H9 (cell line): Measurements from ENCODE around the gene PSAPL1. TPM values are rescaled to one million over a fixed set of nuclear protein-coding genes. Genes with fewer than 3 reads are reported as not detected.

Source experiments
- DNase-seq: peaks from one replicate; pipeline ENCODE4 v3.0.0-alpha.2; 2017
- H2AFZ ChIP-seq: one replicate; pipeline ENCODE4 v1.6.1; 2013; ENCODE audit warnings: mild to moderate bottlenecking, low read length, control low read depth, moderate library complexity
- H2AK5ac ChIP-seq: 2 replicates; pipeline ENCODE4 v1.6.1; 2013; ENCODE audit warnings: low read length, control low read depth, mixed read lengths; ENCODE audit not compliant: insufficient read length
- H2BK120ac ChIP-seq: one replicate; pipeline ENCODE4 v1.6.1; 2013; ENCODE audit warnings: low read depth, mild to moderate bottlenecking, low read length, control low read depth, inconsistent platforms; ENCODE audit not compliant: poor library complexity, severe bottlenecking
- H2BK12ac ChIP-seq: 2 replicates; pipeline ENCODE4 v1.6.1; 2013; ENCODE audit warnings: low read length, control low read depth, mixed read lengths, low read depth; ENCODE audit not compliant: insufficient read length
- H2BK15ac ChIP-seq: 2 replicates; pipeline ENCODE4 v1.6.1; 2013; ENCODE audit warnings: low read depth, low read length, control low read depth
- H2BK20ac ChIP-seq: one replicate; pipeline ENCODE4 v1.6.1; 2013; ENCODE audit warnings: low read depth, mild to moderate bottlenecking, low read length, control low read depth, inconsistent platforms; ENCODE audit not compliant: poor library complexity, severe bottlenecking
- H2BK5ac ChIP-seq: 2 replicates; pipeline ENCODE4 v1.6.1; 2013; ENCODE audit warnings: low read length, control low read depth, mixed read lengths; ENCODE audit not compliant: insufficient read length
- H3K14ac ChIP-seq: 2 replicates; pipeline ENCODE4 v1.6.1; 2013; ENCODE audit warnings: low read length, control low read depth; ENCODE audit not compliant: insufficient read depth
- H3K18ac ChIP-seq: 2 replicates; pipeline ENCODE4 v1.6.1; 2013; ENCODE audit warnings: low read depth, mild to moderate bottlenecking, mixed read lengths, low read length, control low read depth; ENCODE audit not compliant: insufficient read length
- H3K23ac ChIP-seq: 2 replicates; pipeline ENCODE4 v1.6.1; 2013; ENCODE audit warnings: low read length, control low read depth, mixed read lengths, low read depth; ENCODE audit not compliant: insufficient read length
- H3K23me2 ChIP-seq: 2 replicates; pipeline ENCODE4 v1.6.1; 2013; ENCODE audit warnings: low read depth, mild to moderate bottlenecking, mixed read lengths, low read length, control low read depth; ENCODE audit not compliant: insufficient read length, poor library complexity, severe bottlenecking
- H3K27ac ChIP-seq: 2 replicates; pipeline ENCODE4 v1.5.1; 2013; ENCODE audit warnings: low read length, control low read depth, mixed read lengths, low read depth; ENCODE audit not compliant: insufficient read length
- H3K27me3 ChIP-seq: 2 replicates; pipeline ENCODE4 v1.6.1; 2013; ENCODE audit warnings: low read length, control low read depth, inconsistent platforms; ENCODE audit not compliant: insufficient read depth
- H3K4ac ChIP-seq: 2 replicates; pipeline ENCODE4 v1.6.1; 2013; ENCODE audit warnings: low read depth, mild to moderate bottlenecking, control low read depth, inconsistent platforms, low read length, moderate library complexity
- H3K4me1 ChIP-seq: 2 replicates; pipeline ENCODE4 v1.6.1; 2013; ENCODE audit warnings: low read length, control low read depth, inconsistent platforms; ENCODE audit not compliant: insufficient read depth
- H3K4me2 ChIP-seq: 2 replicates; pipeline ENCODE4 v1.6.1; 2013; ENCODE audit warnings: low read length, control low read depth, mixed read lengths; ENCODE audit not compliant: insufficient read length, insufficient read depth
- H3K56ac ChIP-seq: 2 replicates; pipeline ENCODE4 v1.6.1; 2013; ENCODE audit warnings: low read depth, mild to moderate bottlenecking, mixed read lengths, low read length, control low read depth; ENCODE audit not compliant: insufficient read length
- H3K79me1 ChIP-seq: 2 replicates; pipeline ENCODE4 v1.6.1; 2013; ENCODE audit warnings: low read depth, mild to moderate bottlenecking, moderate library complexity, low read length, control low read depth, inconsistent platforms; ENCODE audit not compliant: insufficient read depth, poor library complexity, severe bottlenecking
- H3K79me2 ChIP-seq: 2 replicates; pipeline ENCODE4 v1.6.1; 2013; ENCODE audit warnings: low read length, control low read depth, inconsistent platforms; ENCODE audit not compliant: insufficient read depth
- H3K9ac ChIP-seq: 2 replicates; pipeline ENCODE4 v1.6.1; 2013; ENCODE audit warnings: low read length, control low read depth, mixed read lengths; ENCODE audit not compliant: insufficient read length; ENCODE audit errors: extremely low read depth
- H3K9me3 ChIP-seq: one replicate; pipeline ENCODE4 v1.6.1; 2013; ENCODE audit warnings: low read depth, low read length, inconsistent platforms; ENCODE audit not compliant: control insufficient read depth
- H3T11ph ChIP-seq: one replicate; pipeline ENCODE4 v1.6.1; 2013; ENCODE audit warnings: mild to moderate bottlenecking, low read length, control low read depth, inconsistent platforms
- H4K20me1 ChIP-seq: one replicate; pipeline ENCODE4 v1.6.1; 2013; ENCODE audit not compliant: control insufficient read depth, insufficient read length, insufficient read depth
- H4K5ac ChIP-seq: 2 replicates; pipeline ENCODE4 v1.6.1; 2013; ENCODE audit warnings: low read depth, mild to moderate bottlenecking, mixed read lengths, low read length, control low read depth; ENCODE audit not compliant: insufficient read length
- H4K8ac ChIP-seq: replicated peaks from 2 replicates; pipeline ENCODE4 v1.6.1; 2013; ENCODE audit warnings: low read length, control low read depth, mixed read lengths, low read depth; ENCODE audit not compliant: insufficient read length
- H4K91ac ChIP-seq: 2 replicates; pipeline ENCODE4 v1.6.1; 2013; ENCODE audit warnings: low read depth, mild to moderate bottlenecking, moderate library complexity, mixed read lengths, low read length, control low read depth; ENCODE audit not compliant: insufficient read length
- H3K27ac Mint-ChIP-seq, 3 experiments: 2 replicates in 2 of 3; 3 replicates in 1 of 3; pipeline ENCODE4 v1.8.0; 2020 to 2021; ENCODE audit warnings: mixed read lengths in 3 of 3, mild to moderate bottlenecking in 1 of 3, moderate library complexity in 1 of 3
- H3K27me3 Mint-ChIP-seq: 2 replicates; pipeline ENCODE4 v1.8.0; 2021; ENCODE audit warnings: low read depth, mild to moderate bottlenecking, moderate library complexity, mixed read lengths
- H3K36me3 Mint-ChIP-seq, 3 experiments: 2 replicates in 2 of 3; 3 replicates in 1 of 3; pipeline ENCODE4 v1.8.0; 2020 to 2021; ENCODE audit warnings: low read depth in 3 of 3, mixed read lengths in 3 of 3; ENCODE audit not compliant: insufficient read depth in 1 of 3
- H3K4me1 Mint-ChIP-seq, 2 experiments: 2 replicates each; pipeline ENCODE4 v1.8.0; 2020; ENCODE audit warnings: mixed read lengths in 2 of 2
- H3K4me3 Mint-ChIP-seq, 2 experiments: 2 replicates in 1 of 2; 3 replicates in 1 of 2; pipeline ENCODE4 v1.8.0; 2020 to 2021; ENCODE audit warnings: mild to moderate bottlenecking in 2 of 2, mixed read lengths in 2 of 2, moderate library complexity in 1 of 2
- H3K9me3 Mint-ChIP-seq, 2 experiments: 2 replicates in 1 of 2; 3 replicates in 1 of 2; pipeline ENCODE4 v1.8.0; 2020; ENCODE audit warnings: mild to moderate bottlenecking in 2 of 2, mixed read lengths in 2 of 2, moderate library complexity in 1 of 2
- WGBS: extraction: QIAGEN DNeasy Blood & Tissue Kit; methylation state at CpG from one replicate; pipeline ENCODE4 v1.1.7; 2013; ENCODE audit warnings: missing lambda C conversion rate, low lambda C conversion rate, mixed read lengths; ENCODE audit not compliant: insufficient read length; ENCODE audit errors: extremely low coverage; 5-methylcytosine and 5-hydroxymethylcytosine counted together
- total RNA-seq: library from RNA; stranded (reverse); gene quantifications from 2 replicates; pipeline ENCODE4 v1.2.1, GENCODE V29; 2021
- TF ChIP-seq, protein P1 (sequence below): fragments of 200-600 bp; sonication (generic); conservative IDR thresholded peaks from 3 replicates; pipeline ENCODE4 v1.8.0; 2021; ENCODE audit warnings: antibody characterized with exemption, mild to moderate bottlenecking

PSAPL1 gene
- total RNA-seq, 1 experiment from 2014 or later: 0.04 TPM

DNA sequence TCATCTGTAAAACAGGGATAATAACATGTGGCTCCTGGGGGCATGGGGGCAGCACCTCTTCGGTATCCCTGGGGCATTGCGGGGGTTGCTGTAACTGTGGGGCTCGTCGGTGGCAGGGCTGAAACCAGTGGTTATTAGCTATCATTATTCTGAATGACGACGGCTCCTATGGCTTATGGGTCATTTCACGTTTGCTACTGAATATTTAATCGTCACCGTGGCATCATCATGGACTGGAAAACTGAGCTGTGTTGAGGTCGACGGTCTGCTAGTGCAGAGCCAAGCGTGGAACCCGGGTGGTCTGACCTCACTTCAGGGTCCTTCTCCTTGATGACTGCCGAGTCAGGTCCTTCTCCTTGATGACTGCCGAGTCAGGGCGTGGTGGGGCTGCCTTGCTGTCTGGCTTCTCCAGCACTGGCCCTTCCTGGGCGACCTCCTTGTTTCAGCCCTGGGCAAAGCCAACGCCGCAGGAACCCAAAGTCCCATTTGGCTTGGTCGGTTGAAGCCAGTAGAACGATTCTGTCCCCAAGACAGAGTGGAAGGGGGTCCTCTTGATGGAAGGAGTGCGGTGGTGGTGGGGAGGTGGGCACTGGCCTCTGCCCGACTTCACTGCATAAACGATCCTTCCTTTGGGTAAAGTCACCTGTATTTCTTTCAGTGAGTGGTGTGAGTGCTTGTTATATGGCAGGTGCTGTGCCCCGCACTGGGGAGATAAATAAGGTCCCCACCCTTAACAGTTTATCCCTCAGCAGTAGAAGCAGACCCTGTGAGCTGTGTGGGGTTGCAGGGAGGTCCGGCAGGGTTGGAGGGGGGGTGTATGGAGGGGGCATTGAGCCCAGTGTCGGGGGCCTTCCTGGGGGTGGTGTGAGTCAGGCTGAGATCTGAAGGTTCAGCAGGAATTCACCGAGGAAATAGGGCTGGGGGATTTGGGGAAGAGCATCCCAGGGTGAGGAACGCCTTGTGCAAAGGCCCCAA lies 40.8 kb downstream of the PSAPL1 start:
- Histone ChIP-seq H3K23me2 (no peaks in the 10 kb centered on the region), H3K27ac (no peak overlapping the region), H4K20me1 (no peaks in the 10 kb centered on the region), H3K4ac (no peak overlapping the region), H3K56ac (no peak overlapping the region), H2BK15ac (no peak overlapping the region), H2AFZ (no peak overlapping the region), H3K4me1 (no peaks in the 10 kb centered on the region), H3K18ac (no peak overlapping the region), H3K79me2 (no peaks in the 10 kb centered on the region), H3K4me2 (no peak overlapping the region), H2BK120ac (no peak overlapping the region), H4K91ac (no peak overlapping the region), H2BK20ac (no peak overlapping the region), H4K5ac (no peak overlapping the region), H3K9ac (no peak overlapping the region), H3K9me3 (no peaks in the 10 kb centered on the region), H3K79me1 (no peaks in the 10 kb centered on the region), H2BK5ac (no peak overlapping the region), H3K27me3 (no peaks in the 10 kb centered on the region; the same call in 1 of the 2 replicates), H2BK12ac (no peak overlapping the region), H4K8ac (no peak overlapping the region), H3T11ph (no peak overlapping the region), H2AK5ac (no peak overlapping the region), H3K23ac (no peak overlapping the region), H3K14ac (no peak overlapping the region)
- Mint-ChIP-seq H3K36me3 (no peaks in the 10 kb centered on the region), H3K27ac (peak overlapping the region in 1 of 3 experiments; percentile 34; a peak in 1 of 7 replicates), H3K4me3 (no peak overlapping the region), H3K4me1 (peaks cover 3 to 9% of the 10 kb centered on the region in 2 experiments; a peak in 3 of 4 replicates), H3K27me3 (peaks cover 18% of the 10 kb centered on the region), H3K9me3 (no peaks in the 10 kb centered on the region)
- no CpG with 5 or more reads among the region's 29 CpGs for WGBS
- TF ChIP-seq, protein P1, sequence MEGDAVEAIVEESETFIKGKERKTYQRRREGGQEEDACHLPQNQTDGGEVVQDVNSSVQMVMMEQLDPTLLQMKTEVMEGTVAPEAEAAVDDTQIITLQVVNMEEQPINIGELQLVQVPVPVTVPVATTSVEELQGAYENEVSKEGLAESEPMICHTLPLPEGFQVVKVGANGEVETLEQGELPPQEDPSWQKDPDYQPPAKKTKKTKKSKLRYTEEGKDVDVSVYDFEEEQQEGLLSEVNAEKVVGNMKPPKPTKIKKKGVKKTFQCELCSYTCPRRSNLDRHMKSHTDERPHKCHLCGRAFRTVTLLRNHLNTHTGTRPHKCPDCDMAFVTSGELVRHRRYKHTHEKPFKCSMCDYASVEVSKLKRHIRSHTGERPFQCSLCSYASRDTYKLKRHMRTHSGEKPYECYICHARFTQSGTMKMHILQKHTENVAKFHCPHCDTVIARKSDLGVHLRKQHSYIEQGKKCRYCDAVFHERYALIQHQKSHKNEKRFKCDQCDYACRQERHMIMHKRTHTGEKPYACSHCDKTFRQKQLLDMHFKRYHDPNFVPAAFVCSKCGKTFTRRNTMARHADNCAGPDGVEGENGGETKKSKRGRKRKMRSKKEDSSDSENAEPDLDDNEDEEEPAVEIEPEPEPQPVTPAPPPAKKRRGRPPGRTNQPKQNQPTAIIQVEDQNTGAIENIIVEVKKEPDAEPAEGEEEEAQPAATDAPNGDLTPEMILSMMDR: no peak
- peak; percentile 19 for DNase-seq
